ENCODE data around the gene RAD51B.
A peak's percentile ranks its signal among the peaks of the same experiment; 100 is the strongest.

The RAD51B gene

DNA sequence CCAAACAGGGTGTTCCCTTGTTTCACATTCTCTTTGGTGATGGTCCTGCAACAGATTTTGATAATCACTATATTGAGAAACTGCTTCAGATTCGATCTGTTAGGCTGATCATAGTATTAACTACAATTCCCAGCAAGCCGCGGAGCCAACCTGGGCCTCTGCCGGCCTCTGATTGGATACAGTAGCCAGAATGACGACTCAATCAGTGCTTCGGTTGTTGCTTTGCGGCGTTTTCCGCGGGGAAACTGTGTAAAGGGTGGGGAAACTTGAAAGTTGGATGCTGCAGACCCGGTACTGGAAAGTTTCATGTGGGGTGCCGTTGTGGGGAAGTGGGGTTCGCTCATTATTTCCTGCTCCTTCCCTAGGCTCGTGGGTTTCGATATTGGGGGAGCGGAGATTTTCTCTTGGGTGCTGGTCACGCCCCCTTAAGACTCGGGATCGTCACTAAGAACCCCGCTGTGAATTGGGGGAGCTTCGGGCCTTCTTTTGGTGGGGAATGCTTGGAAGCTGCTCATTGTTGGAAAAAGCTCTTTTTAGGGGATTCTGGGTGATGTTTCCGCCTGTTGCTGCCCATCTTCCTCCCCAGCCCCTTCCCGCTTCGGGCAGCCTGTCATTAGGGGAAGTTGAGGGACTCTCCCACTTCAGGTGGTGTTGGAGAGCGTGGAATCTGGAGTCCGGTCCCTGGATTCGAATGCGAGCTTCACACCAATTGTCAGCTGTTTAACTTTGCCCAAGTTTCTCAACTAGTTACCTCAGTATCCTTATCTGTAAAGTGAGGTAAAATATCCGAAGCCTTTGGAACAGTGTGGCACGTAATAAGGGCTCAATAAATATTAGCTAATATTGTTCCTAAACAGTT lies at the start of gene RAD51B:
TSS of gene RAD51B (plus strand) at position 217 of the 859 bp plus-strand sequence.
- DNase-seq (ENCODE audit: insufficient read length, low spot score) (peak; percentile 68), FAIRE-seq (no peak)
- TF ChIP-seq, protein P1, sequence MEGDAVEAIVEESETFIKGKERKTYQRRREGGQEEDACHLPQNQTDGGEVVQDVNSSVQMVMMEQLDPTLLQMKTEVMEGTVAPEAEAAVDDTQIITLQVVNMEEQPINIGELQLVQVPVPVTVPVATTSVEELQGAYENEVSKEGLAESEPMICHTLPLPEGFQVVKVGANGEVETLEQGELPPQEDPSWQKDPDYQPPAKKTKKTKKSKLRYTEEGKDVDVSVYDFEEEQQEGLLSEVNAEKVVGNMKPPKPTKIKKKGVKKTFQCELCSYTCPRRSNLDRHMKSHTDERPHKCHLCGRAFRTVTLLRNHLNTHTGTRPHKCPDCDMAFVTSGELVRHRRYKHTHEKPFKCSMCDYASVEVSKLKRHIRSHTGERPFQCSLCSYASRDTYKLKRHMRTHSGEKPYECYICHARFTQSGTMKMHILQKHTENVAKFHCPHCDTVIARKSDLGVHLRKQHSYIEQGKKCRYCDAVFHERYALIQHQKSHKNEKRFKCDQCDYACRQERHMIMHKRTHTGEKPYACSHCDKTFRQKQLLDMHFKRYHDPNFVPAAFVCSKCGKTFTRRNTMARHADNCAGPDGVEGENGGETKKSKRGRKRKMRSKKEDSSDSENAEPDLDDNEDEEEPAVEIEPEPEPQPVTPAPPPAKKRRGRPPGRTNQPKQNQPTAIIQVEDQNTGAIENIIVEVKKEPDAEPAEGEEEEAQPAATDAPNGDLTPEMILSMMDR (IDR thresholded peaks at IDR 0.05; ENCODE audit: insufficient read depth, missing control alignments), result no peak

DNA sequence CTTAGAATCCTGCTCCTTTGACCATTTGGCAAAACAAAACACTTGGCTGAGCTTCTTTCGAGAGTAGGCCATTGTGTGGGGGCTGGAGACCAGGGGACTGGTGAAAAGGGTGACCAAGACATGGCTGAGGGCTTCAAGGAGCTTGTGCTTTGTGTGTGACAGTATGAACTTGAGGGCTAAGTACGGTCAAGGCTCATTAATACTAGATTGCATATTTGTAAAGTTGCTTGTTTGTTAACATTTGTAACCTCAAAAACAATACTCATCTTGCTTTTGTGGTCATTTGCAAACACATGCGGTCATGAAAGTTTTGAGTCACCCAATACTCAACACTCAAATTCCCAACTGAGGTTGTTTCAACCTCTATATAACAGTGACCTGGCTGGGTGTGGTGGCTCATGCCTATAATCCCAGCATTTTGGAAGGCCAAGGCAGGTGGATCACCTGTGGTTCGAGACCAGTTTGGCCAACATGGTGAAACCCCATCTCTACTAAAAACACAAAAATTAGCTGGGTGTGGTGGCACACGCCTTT lies 45.7 kb upstream of the RAD51B start:
- FAIRE-seq, result no peak
- no peak for DNase-seq (ENCODE audit: insufficient read length, low spot score)
- TF ChIP-seq, protein P1 (IDR thresholded peaks at IDR 0.05; ENCODE audit: insufficient read depth, missing control alignments), result no peak

DNA sequence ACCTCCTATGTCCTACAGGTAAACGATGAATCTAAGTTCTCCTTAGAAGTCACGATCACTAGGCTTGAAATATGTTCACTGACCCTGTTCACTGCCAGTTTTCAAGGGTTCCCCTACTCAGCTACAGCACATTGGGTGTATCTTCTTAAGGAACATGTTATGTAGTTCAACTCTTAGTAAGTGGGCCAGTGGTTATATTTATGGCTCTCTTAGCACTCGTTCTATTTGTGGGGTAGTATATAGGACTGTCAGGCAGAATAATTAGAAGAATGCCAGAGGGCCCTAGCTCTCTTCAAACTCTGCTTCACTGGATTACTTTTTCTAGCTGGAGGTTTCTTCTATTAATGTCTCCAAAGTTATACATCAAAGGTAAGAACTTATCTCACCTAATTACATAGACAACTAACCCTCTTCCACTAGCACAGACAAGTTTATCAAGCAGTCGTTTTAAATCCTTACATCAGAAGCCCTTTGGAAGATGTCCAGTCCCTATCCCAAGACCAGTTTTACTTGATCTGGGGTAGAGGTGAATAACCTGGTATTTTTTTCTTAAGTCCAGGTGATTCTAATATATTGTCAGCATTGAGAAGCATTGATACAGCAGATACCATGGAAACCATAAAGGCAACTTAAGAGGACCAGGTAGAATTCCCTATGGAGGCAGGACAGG lies 42.8 kb upstream of the RAD51B start:
- DNase-seq (ENCODE audit: insufficient read length, low spot score) (no peak), FAIRE-seq (no peak)
- TF ChIP-seq, protein P1 (IDR thresholded peaks at IDR 0.05; ENCODE audit: insufficient read depth, missing control alignments), result no peak

DNA sequence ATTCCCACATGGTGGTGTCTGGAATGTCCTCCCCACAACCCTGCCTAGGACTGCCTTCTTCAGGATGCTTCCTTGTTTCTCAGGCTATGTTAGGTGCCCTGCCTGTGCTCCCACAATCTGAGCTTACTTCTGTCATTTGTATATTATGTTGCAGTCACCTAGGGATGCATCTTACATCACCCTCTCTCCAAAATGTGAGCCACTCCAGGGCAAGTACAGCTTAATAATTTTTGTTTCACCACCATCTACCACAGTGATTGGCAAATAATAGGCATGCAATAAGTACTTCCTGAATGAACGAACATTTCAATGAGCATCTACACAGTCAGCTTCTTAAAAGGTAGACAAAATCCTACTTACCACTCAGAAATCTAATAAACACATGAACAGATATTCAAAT lies 40.8 kb upstream of the RAD51B start:
- TF ChIP-seq, protein P1 (IDR thresholded peaks at IDR 0.05; ENCODE audit: insufficient read depth, missing control alignments), result no peak
- FAIRE-seq (no peak), DNase-seq (ENCODE audit: insufficient read length, low spot score) (no peak)

DNA sequence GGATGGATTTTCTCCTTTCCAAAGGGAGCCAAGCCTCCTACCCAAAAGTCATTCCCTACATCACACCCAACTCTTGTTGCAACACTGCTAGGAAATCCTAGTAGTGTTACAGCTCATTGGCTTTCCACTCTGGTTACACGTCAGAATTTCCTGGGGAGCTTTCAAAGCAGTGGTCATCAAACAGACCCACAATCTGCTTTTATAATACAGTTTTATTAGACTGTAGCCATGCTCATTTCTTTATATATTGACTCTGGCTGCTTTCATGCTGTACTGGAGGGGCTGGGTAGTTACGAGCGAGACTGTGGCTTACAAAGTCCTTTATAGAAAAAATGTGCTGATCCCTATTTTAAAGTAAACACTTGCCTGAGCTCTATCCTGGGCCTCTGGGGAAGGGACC lies 37.5 kb upstream of the RAD51B start:
- DNase-seq (ENCODE audit: insufficient read length, low spot score) (no peak), FAIRE-seq (no peak)
- TF ChIP-seq, protein P1 (IDR thresholded peaks at IDR 0.05; ENCODE audit: insufficient read depth, missing control alignments), result no peak

DNA sequence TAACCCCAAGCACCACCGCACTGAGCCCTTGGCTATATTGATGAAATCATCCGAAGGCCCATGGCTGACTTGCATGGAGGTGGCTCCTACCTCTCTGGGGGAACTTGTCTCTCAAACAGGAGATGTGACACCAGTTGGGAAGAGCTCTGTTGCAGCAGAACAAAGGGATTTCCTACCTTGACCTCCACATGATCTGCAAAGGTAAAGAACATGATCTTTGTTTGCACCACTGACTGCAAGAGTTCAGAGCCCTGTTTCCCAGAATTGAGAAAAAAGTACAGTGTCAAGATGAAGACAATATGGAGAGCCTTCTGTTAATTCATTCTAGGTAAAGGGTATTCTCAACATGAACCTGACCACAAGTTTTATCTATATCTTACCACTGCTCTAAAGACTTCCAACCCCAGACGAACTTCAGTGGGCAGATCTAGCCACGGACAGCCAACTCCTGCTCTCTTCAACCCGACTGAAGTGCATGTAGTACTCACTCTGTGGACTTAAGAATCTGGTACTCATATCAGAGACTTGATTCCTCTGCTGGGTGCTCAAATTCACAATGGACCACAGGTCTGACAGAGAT lies 35.2 kb upstream of the RAD51B start:
- DNase-seq (ENCODE audit: insufficient read length, low spot score), result no peak
- TF ChIP-seq, protein P1 (IDR thresholded peaks at IDR 0.05; ENCODE audit: insufficient read depth, missing control alignments), result no peak
- no peak for FAIRE-seq
